ENCODE measurements around the gene TMPRSS9.
A peak's percentile ranks its signal among the peaks of the same experiment; 100 is the strongest.

The TMPRSS9 gene

DNA sequence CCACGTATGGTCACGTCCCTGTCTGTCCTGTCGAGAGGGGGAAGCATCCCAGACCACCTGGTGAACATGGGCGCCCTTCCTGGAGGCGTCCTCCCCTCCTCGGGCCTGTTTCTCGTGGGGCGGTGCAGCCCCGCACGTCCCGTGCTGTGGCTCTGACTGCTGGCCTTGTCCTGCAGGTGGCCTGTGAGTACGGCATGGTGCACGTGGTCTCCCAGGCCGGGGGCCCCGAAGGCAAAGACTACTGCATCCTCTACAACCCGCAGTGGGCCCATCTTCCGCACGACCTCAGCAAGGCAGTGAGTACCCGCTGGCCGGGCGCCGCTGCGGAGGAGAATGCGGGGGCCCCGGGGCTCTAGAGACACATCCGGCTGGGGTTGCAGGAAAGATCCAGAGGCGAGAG, 25.6 kb upstream of the TMPRSS9 start (continued):
- TF ChIP-seq ZNF214 (tag by site-specific recombination; IDR thresholded peaks at IDR 0.05; ENCODE audit: borderline replicate concordance) (no peak), ZNF114 (tag by site-specific recombination; IDR thresholded peaks at IDR 0.05) (no peak), ZNF830 (tag by site-specific recombination; IDR thresholded peaks at IDR 0.05; ENCODE audit: low read depth) (no peak), ZNF37A (tag by site-specific recombination; IDR thresholded peaks at IDR 0.05) (no peak), SP7 (tag by site-specific recombination; IDR thresholded peaks at IDR 0.05) (no peak), ZNF175 (tag by site-specific recombination; IDR thresholded peaks at IDR 0.05) (no peak), ZNF341 (tag by site-specific recombination; IDR thresholded peaks at IDR 0.05; ENCODE audit: low read depth) (no peak)

DNA sequence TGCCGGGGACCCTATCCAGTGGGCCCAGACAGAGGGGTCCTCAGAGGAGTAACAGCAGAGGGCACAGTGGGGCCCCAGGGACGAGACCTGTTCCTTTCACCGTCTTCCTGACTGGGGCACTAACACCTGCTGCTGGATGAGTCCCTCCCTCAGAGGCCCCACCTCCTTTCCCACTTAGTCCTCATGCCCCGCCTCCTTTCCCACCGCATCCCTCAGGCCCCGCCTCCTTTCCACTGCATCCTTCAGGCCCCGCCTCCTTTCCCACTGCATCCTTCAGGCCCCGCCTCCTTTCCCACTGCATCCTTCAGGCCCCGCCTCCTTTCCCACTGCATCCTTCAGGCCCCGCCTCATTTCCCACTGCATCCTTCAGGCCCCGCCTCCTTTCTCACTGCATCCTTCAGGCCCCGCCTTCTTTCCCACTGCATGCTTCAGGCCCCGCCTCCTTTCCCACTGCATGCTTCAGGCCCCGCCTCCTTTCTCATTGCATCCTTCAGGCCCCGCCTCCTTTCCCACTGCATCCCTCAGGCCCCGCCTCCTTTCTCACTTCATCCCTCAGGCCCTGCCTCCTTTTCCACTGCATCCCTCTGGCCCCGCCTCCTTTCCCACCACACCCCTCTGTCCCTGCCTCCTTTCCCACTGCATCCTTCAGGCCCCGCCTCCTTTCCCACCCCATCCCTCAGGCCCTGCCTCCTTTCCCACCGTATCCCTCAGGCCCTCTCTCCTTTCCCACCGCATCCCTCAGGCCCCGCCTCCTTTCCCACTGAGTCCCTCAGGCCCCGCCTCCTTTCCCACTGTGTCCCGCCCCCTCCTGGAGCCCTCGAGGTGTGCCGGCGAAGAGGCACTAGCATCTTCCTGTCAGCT, 24.8 kb upstream of the TMPRSS9 start:
- no peak overlapping the region for H3K4me3 ChIP-seq (ENCODE audit: low read depth, low read length)
- CTCF ChIA-PET, result no interaction called here
- POLR2A ChIA-PET, result no interaction called here
- no peaks in the 10 kb centered on the region for H3K9me3 ChIP-seq (ENCODE audit: control insufficient read depth, insufficient read depth, low read depth, low read length)
- H3K4me1 ChIP-seq (ENCODE audit: control insufficient read depth, insufficient read depth, low read length), result peaks cover 14% of the 10 kb centered on the region
- H3K36me3 ChIP-seq (ENCODE audit: control insufficient read depth in 2 of 2, insufficient read depth in 1 of 2, low read length in 2 of 2), result peaks cover 0 to 23% of the 10 kb centered on the region in 2 experiments; a peak in 1 of 3 replicates
- TF ChIP-seq, protein P1, sequence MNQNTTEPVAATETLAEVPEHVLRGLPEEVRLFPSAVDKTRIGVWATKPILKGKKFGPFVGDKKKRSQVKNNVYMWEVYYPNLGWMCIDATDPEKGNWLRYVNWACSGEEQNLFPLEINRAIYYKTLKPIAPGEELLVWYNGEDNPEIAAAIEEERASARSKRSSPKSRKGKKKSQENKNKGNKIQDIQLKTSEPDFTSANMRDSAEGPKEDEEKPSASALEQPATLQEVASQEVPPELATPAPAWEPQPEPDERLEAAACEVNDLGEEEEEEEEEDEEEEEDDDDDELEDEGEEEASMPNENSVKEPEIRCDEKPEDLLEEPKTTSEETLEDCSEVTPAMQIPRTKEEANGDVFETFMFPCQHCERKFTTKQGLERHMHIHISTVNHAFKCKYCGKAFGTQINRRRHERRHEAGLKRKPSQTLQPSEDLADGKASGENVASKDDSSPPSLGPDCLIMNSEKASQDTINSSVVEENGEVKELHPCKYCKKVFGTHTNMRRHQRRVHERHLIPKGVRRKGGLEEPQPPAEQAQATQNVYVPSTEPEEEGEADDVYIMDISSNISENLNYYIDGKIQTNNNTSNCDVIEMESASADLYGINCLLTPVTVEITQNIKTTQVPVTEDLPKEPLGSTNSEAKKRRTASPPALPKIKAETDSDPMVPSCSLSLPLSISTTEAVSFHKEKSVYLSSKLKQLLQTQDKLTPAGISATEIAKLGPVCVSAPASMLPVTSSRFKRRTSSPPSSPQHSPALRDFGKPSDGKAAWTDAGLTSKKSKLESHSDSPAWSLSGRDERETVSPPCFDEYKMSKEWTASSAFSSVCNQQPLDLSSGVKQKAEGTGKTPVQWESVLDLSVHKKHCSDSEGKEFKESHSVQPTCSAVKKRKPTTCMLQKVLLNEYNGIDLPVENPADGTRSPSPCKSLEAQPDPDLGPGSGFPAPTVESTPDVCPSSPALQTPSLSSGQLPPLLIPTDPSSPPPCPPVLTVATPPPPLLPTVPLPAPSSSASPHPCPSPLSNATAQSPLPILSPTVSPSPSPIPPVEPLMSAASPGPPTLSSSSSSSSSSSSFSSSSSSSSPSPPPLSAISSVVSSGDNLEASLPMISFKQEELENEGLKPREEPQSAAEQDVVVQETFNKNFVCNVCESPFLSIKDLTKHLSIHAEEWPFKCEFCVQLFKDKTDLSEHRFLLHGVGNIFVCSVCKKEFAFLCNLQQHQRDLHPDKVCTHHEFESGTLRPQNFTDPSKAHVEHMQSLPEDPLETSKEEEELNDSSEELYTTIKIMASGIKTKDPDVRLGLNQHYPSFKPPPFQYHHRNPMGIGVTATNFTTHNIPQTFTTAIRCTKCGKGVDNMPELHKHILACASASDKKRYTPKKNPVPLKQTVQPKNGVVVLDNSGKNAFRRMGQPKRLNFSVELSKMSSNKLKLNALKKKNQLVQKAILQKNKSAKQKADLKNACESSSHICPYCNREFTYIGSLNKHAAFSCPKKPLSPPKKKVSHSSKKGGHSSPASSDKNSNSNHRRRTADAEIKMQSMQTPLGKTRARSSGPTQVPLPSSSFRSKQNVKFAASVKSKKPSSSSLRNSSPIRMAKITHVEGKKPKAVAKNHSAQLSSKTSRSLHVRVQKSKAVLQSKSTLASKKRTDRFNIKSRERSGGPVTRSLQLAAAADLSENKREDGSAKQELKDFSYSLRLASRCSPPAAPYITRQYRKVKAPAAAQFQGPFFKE (tag by site-specific recombination; IDR thresholded peaks at IDR 0.05; ENCODE audit: borderline replicate concordance), result no peak
- peak; percentile 65; the same call in 1 of the 2 replicates for TF ChIP-seq KLF8 (tag by site-specific recombination; IDR thresholded peaks at IDR 0.05)
- peak; percentile 19; the same call in 1 of the 2 replicates for TF ChIP-seq IKZF3 (tag by site-specific recombination; IDR thresholded peaks at IDR 0.05)
- no peak for TF ChIP-seq TCF7L2 (IDR thresholded peaks at IDR 0.05; ENCODE audit: borderline replicate concordance, low read depth, low read length)
- TF ChIP-seq YY1 (tag by site-specific recombination; IDR thresholded peaks at IDR 0.05), result no peak
- TF ChIP-seq KLF10 (tag by site-specific recombination; IDR thresholded peaks at IDR 0.05), result no peak
- no peak for TF ChIP-seq ZNF16 (tag by site-specific recombination; IDR thresholded peaks at IDR 0.05; ENCODE audit: low read depth)
- TF ChIP-seq, protein P2, sequence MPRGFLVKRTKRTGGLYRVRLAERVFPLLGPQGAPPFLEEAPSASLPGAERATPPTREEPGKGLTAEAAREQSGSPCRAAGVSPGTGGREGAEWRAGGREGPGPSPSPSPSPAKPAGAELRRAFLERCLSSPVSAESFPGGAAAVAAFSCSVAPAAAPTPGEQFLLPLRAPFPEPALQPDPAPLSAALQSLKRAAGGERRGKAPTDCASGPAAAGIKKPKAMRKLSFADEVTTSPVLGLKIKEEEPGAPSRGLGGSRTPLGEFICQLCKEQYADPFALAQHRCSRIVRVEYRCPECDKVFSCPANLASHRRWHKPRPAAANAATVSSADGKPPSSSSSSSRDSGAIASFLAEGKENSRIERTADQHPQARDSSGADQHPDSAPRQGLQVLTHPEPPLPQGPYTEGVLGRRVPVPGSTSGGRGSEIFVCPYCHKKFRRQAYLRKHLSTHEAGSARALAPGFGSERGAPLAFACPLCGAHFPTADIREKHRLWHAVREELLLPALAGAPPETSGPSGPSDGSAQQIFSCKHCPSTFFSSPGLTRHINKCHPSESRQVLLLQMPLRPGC (tag by site-specific recombination; IDR thresholded peaks at IDR 0.05), result no peak
- TF ChIP-seq ZNF132 (tag by site-specific recombination; IDR thresholded peaks at IDR 0.05; ENCODE audit: borderline replicate concordance), result no peak
- no peak for TF ChIP-seq ZNF202 (tag by site-specific recombination; IDR thresholded peaks at IDR 0.05; ENCODE audit: borderline replicate concordance)
- TF ChIP-seq GFI1B (tag by site-specific recombination; IDR thresholded peaks at IDR 0.05), result no peak
- TF ChIP-seq KLF9 (tag by site-specific recombination; IDR thresholded peaks at IDR 0.05; ENCODE audit: low read depth), result peak; percentile 88
- TF ChIP-seq SP2 (tag by site-specific recombination; IDR thresholded peaks at IDR 0.05), result peak; percentile 59
- no peak for TF ChIP-seq ZNF140 (tag by site-specific recombination; IDR thresholded peaks at IDR 0.05)
- peak; percentile 62 for TF ChIP-seq SP3 (tag by site-specific recombination; IDR thresholded peaks at IDR 0.05)
- no peak for TF ChIP-seq ZNF114 (tag by site-specific recombination; IDR thresholded peaks at IDR 0.05)
- no peak for TF ChIP-seq HOXD13 (CRISPR knock-in tag; IDR thresholded peaks at IDR 0.05; ENCODE audit: borderline replicate concordance)
- no peak for TF ChIP-seq ZNF707 (tag by site-specific recombination; IDR thresholded peaks at IDR 0.05)
- TF ChIP-seq ZNF623 (tag by site-specific recombination; IDR thresholded peaks at IDR 0.05), result no peak
- TF ChIP-seq ZNF302 (tag by site-specific recombination; IDR thresholded peaks at IDR 0.05; ENCODE audit: low read depth), result no peak
- H3K27ac ChIP-seq (ENCODE audit: extremely low read depth, low read depth, low read length), result no peak overlapping the region

Measured in HEK293 (cell line).